ENCODE measurements around the gene HLA-DQA1. TPM values are rescaled to one million over a fixed set of nuclear protein-coding genes. Genes with fewer than 3 reads are reported as not detected.
A peak's percentile ranks its signal among the peaks of the same experiment; 100 is the strongest.

HLA-DQA1 gene
- total and polyA plus RNA-seq, 10 donors, result 19.1 to 441 (median 228) TPM

DNA sequence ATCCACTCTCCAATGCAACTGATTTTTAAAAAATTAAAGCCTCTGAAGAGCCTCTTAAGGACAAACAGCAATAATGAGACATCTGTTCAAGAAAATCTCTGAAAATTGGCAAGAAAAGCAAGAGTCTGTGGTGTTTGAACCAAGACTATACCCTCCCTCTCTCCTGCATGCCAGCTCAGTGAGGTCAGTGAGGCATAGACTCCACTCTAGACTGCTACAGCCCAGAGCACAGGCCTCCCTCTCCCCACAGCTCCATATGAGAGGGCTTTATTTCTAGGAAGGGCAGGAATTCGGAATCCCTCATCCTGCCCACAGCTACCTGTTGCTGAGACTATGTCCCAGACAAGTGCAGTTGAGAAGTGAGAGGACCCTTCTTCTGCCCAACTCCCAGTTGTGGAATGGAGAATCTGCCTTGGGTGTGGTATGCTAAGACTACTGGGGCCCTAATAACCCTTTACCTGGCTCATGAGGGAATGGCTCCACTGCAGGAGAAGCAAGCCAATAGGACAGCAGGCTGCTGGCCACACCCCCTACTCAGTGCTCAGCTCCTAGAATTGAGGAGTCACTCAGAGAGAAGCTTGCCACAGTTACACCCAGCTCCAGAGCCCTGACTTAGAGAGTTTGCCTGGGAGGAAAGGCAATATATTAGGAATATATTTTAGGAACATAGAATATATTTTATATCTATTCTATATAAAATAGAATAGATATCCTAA lies 22.7 kb upstream of the HLA-DQA1 start:
- Histone ChIP-seq H3K27ac (no peak overlapping the region), H3K9me3 (peaks cover 0 to 22% (median 0%) of the 10 kb centered on the region in 8 donors), H3K4me1 (peaks cover 0 to 4% (median under 1%) of the 10 kb centered on the region in 6 donors), H3K27me3 (replicated peaks in 1 of 7) (no peaks in the 10 kb centered on the region), H3K36me3 (no peaks in the 10 kb centered on the region), H3K4me3 (no peak overlapping the region)
- TF ChIP-seq POLR2A (IDR thresholded peaks at IDR 0.05), result no peak
- 0 to 89% (median 30%) methylated on average over 1 of the region's 1 CpG for WGBS, 5 donors
- DNase-seq, result no peak
- intact Hi-C loops (cut with DNase I; ENCODE audit: low total_unique reads), result no loop called here

DNA sequence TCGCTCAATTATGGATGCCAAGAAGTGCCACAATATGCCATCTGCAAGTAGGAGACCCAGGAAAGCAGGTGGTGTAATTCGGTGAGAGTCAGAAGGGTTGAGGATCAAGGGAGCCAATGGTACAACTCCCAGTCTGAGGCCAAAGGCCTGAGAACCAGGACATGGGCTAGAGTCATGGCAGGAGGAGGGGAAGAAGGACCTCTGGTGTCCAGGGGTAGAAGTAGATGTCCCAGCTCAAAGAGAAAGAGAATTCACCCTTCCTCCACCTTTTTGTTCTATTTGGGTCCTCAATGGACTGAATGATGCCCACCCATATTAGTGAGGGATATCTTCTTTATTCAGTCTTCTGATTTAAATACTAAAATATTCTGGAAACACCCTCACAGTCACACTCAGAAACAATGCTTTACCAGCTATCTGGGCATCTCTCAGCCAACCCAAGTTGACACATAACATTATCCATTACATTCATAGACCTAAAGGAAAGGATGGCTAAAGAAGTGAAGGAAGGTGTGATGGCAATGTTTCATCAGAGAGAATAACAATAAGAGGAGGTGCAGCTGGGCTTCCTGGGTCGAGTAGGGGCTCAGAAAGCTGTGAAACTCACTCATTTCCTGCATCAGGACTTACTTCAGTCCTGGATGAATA lies 21.2 kb upstream of the HLA-DQA1 start:
- peaks cover 0 to 22% (median 0%) of the 10 kb centered on the region in 8 donors for H3K9me3 ChIP-seq
- no peak overlapping the region for H3K4me3 ChIP-seq
- TF ChIP-seq POLR2A (IDR thresholded peaks at IDR 0.05), result no peak
- TF ChIP-seq POLR2AphosphoS5 (IDR thresholded peaks at IDR 0.05), result no peak
- TF ChIP-seq, protein P1, sequence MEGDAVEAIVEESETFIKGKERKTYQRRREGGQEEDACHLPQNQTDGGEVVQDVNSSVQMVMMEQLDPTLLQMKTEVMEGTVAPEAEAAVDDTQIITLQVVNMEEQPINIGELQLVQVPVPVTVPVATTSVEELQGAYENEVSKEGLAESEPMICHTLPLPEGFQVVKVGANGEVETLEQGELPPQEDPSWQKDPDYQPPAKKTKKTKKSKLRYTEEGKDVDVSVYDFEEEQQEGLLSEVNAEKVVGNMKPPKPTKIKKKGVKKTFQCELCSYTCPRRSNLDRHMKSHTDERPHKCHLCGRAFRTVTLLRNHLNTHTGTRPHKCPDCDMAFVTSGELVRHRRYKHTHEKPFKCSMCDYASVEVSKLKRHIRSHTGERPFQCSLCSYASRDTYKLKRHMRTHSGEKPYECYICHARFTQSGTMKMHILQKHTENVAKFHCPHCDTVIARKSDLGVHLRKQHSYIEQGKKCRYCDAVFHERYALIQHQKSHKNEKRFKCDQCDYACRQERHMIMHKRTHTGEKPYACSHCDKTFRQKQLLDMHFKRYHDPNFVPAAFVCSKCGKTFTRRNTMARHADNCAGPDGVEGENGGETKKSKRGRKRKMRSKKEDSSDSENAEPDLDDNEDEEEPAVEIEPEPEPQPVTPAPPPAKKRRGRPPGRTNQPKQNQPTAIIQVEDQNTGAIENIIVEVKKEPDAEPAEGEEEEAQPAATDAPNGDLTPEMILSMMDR (IDR thresholded peaks at IDR 0.05 in 8 of 11, conservative IDR thresholded peaks at IDR 0.05 in 3 of 11), result no peak
- no peaks in the 10 kb centered on the region for H3K36me3 ChIP-seq
- DNase-seq, result no peak
- H3K27me3 ChIP-seq (replicated peaks in 1 of 7), result no peaks in the 10 kb centered on the region
- H3K4me1 ChIP-seq, result peaks cover 0 to 4% (median 0%) of the 10 kb centered on the region in 6 donors
- 34 to 54% (median 41%) methylated on average over 3 of the region's 3 CpGs for WGBS, 5 donors
- H3K27ac ChIP-seq, result no peak overlapping the region
- intact Hi-C loops (cut with DNase I; ENCODE audit: low total_unique reads), result no loop called here

DNA sequence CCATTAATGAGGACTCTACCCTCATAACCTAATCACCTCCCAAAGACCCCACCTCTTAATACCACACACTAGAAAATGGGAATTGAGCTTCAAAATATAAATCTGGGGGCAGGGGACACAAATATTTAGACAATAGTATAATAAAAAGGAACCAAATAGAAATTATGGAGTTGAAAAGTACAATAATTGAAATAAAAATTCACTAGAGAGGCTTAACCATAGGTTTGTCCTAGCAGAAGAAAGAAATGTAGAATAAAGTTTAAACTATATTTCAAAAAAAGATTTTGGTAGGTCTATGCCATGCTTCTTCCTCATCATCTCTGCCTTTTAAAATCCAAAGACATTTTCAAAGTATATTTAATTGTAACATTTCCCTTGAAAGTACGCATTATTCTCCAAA lies 19.5 kb upstream of the HLA-DQA1 start:
- H3K27ac ChIP-seq, result no peak overlapping the region
- DNase-seq, result no peak
- peaks cover 0 to 13% (median 5%) of the 10 kb centered on the region in 6 donors for H3K4me1 ChIP-seq
- WGBS, 5 donors, result 47 to 98% (median 63%) methylated on average over 1 of the region's 1 CpG
- TF ChIP-seq, protein P1 (IDR thresholded peaks at IDR 0.05 in 8 of 11, conservative IDR thresholded peaks at IDR 0.05 in 3 of 11), result no peak
- TF ChIP-seq POLR2AphosphoS5 (IDR thresholded peaks at IDR 0.05) (no peak), POLR2A (IDR thresholded peaks at IDR 0.05) (no peak)
- H3K36me3 ChIP-seq, result no peaks in the 10 kb centered on the region
- H3K9me3 ChIP-seq, result peaks cover 0 to 22% (median 0%) of the 10 kb centered on the region in 8 donors
- no peak overlapping the region for H3K4me3 ChIP-seq
- intact Hi-C loops (cut with DNase I; ENCODE audit: low total_unique reads), result no loop called here
- no peaks in the 10 kb centered on the region for H3K27me3 ChIP-seq (replicated peaks in 1 of 7)

DNA sequence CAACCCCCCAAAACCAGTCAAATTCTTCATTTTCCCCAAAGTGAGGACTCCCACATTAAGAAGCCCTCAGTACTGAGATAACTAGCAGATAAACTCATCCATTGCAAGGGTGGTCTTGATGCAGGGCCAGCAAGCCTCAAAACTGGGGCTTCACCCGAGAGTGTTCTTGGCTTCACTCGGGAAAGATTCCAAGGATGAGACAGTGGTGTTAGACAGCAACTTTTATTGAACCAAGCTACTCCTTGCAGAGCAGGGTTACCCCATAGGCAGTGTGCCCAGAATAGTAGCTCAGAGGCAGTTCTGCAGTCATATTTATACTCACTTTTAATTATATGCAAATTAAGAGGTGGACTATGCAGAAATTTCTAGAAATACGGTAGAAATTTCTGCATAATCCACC lies 15.8 kb upstream of the HLA-DQA1 start:
- H3K4me1 ChIP-seq, result peaks cover 0 to 19% (median 8%) of the 10 kb centered on the region in 6 donors
- WGBS, 5 donors, result 35 to 66% (median 48%) methylated on average over 2 to 3 of the region's 3 CpGs
- no peaks in the 10 kb centered on the region for H3K36me3 ChIP-seq
- H3K4me3 ChIP-seq, result no peak overlapping the region
- H3K27me3 ChIP-seq (replicated peaks in 1 of 7), result no peaks in the 10 kb centered on the region
- H3K9me3 ChIP-seq, result peaks cover 0 to 22% (median 0%) of the 10 kb centered on the region in 8 donors
- intact Hi-C loops (cut with DNase I; ENCODE audit: low total_unique reads), result no loop called here
- TF ChIP-seq, protein P1 (IDR thresholded peaks at IDR 0.05 in 8 of 11, conservative IDR thresholded peaks at IDR 0.05 in 3 of 11), result no peak
- no peak for TF ChIP-seq POLR2AphosphoS5 (IDR thresholded peaks at IDR 0.05)
- no peak for TF ChIP-seq POLR2A (IDR thresholded peaks at IDR 0.05)
- no peak for DNase-seq
- peak overlapping the region in 4 of 8 donors; percentile 84 to 90 (median 87) for H3K27ac ChIP-seq
